Mesothelial cell of epicardium (in vitro differentiated cells): ENCODE measurements around the gene DNAJB4. TPM values are rescaled to one million over a fixed set of nuclear protein-coding genes. Genes with fewer than 3 reads are reported as not detected.

Source experiments
- DNase-seq, 2 experiments: peaks; one replicate each; pipeline ENCODE4 v3.0.0; 2021; ENCODE audit warnings: low spot score in 2 of 2; ENCODE audit not compliant: unreplicated experiment in 2 of 2
- H3K27ac Mint-ChIP-seq: 2 replicates; pipeline ENCODE4 v1.8.0; 2021; ENCODE audit warnings: mixed read lengths
- H3K27me3 Mint-ChIP-seq: 2 replicates; pipeline ENCODE4 v1.8.0; 2021; ENCODE audit warnings: low read depth, mixed read lengths
- H3K36me3 Mint-ChIP-seq: 2 replicates; pipeline ENCODE4 v1.8.0; 2021; ENCODE audit warnings: mixed read lengths
- H3K4me1 Mint-ChIP-seq: 2 replicates; pipeline ENCODE4 v1.8.0; 2021; ENCODE audit warnings: mixed read lengths
- H3K4me3 Mint-ChIP-seq: 2 replicates; pipeline ENCODE4 v1.8.0; 2021; ENCODE audit warnings: mild to moderate bottlenecking, moderate library complexity, mixed read lengths
- H3K9me3 Mint-ChIP-seq: 2 replicates; pipeline ENCODE4 v1.8.0; 2021; ENCODE audit warnings: mixed read lengths
- total RNA-seq: library from RNA; stranded (reverse); gene quantifications from 3 replicates; pipeline ENCODE4 v1.2.1, GENCODE V29; 2021
- TF ChIP-seq, protein P1 (sequence below): fragments of 200-600 bp; sonication (generic); IDR thresholded peaks from one replicate; pipeline ENCODE4 v1.5.0; 2021; ENCODE audit warnings: antibody characterized with exemption; ENCODE audit not compliant: unreplicated experiment

DNAJB4 gene
- total RNA-seq, 1 donor from 2014 or later = 48.0 TPM

DNA sequence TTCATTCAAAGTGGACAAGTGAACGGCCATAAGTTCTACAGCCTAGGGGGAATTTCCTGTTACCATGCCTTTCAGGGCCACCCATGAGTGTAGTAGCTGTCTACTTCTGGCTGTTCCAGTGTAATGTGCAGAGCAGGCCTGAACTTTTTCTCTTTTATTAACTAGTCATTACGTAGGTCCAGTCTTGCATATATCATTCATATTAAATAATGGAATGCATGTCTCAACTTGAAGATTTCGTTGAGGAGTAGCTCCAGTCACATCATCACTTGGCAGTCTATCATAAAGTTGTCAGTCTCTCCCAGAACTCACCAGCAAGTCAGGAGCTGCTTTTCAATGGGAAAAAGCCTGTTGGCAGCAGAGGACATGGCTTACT is 29.0 kb downstream of the DNAJB4 start:
- TF ChIP-seq, protein P1, sequence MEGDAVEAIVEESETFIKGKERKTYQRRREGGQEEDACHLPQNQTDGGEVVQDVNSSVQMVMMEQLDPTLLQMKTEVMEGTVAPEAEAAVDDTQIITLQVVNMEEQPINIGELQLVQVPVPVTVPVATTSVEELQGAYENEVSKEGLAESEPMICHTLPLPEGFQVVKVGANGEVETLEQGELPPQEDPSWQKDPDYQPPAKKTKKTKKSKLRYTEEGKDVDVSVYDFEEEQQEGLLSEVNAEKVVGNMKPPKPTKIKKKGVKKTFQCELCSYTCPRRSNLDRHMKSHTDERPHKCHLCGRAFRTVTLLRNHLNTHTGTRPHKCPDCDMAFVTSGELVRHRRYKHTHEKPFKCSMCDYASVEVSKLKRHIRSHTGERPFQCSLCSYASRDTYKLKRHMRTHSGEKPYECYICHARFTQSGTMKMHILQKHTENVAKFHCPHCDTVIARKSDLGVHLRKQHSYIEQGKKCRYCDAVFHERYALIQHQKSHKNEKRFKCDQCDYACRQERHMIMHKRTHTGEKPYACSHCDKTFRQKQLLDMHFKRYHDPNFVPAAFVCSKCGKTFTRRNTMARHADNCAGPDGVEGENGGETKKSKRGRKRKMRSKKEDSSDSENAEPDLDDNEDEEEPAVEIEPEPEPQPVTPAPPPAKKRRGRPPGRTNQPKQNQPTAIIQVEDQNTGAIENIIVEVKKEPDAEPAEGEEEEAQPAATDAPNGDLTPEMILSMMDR = no peak
- H3K9me3 Mint-ChIP-seq = no peaks in the 10 kb centered on the region
- H3K27ac Mint-ChIP-seq = no peak overlapping the region
- no peaks in the 10 kb centered on the region for H3K36me3 Mint-ChIP-seq
- H3K4me1 Mint-ChIP-seq = peaks cover 2% of the 10 kb centered on the region
- H3K27me3 Mint-ChIP-seq = peaks cover 3% of the 10 kb centered on the region
- DNase-seq = no peak
- H3K4me3 Mint-ChIP-seq = no peak overlapping the region

DNA sequence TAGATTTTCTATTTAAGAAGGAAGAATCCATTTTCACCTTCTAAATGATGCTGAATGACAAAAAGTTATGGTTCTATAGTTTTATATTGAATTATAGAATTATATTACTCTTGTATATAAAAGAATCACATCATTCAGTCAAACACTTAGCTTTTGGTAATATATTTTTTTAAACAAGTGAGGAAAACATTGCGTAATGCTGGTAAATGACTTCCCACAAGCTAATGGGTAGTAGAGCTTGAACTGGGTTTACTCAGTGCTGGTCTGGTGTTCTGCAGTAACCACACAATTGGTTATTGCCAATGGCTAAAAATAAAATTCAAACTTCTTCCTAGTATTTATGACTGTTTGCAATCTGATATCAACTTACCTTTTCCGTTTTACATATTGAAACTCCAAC is 30.4 kb downstream of the DNAJB4 start:
- Mint-ChIP-seq H3K4me3 (no peak overlapping the region), H3K4me1 (peaks cover 2% of the 10 kb centered on the region), H3K36me3 (no peaks in the 10 kb centered on the region), H3K27me3 (peaks cover 7% of the 10 kb centered on the region), H3K27ac (no peak overlapping the region), H3K9me3 (no peaks in the 10 kb centered on the region)
- TF ChIP-seq, protein P1 = no peak
- no peak for DNase-seq

DNA sequence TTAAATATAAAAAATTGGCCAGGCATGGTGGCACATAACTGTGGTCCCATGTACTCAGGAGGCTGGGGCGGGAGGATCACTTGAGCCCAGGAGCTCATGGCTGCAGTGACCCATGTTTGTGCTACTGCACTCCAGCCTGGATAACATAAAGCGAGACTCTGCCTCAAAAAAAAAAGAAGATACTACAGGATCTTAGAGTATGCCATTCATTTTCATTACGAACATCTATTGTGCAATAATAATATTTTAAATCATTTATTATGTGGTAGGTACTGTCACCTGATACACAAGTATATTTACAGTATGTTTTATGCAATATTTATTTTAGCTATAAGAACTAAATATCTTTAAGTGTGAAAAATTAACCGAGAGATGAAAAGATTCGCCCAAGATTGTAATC is 31.7 kb downstream of the DNAJB4 start:
- DNase-seq = no peak
- no peak overlapping the region for H3K27ac Mint-ChIP-seq
- TF ChIP-seq, protein P1 = no peak
- H3K4me1 Mint-ChIP-seq = peaks cover 2% of the 10 kb centered on the region
- H3K4me3 Mint-ChIP-seq = no peak overlapping the region
- H3K9me3 Mint-ChIP-seq = no peaks in the 10 kb centered on the region
- H3K36me3 Mint-ChIP-seq = no peaks in the 10 kb centered on the region
- peaks cover 15% of the 10 kb centered on the region for H3K27me3 Mint-ChIP-seq

DNA sequence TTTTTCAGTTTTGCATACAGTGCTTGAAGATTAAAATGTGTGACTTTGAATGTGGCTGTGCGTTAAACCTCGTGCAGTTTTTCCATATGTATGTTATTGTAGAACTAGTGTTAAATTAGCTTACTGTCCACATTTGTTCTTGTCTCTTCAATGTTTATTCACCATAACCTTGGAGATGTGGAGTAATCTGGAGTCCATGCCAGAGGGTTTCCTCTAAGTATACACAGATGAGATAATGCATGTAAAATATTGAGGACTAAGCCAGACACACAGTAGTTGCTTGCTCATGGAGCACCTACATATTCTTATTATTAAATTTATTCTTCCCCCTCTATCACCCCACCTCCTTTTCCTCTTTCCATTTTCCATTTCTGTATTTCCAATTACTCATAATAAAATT is 33.3 kb downstream of the DNAJB4 start:
- no peak for DNase-seq
- H3K4me1 Mint-ChIP-seq = peaks cover under 1% of the 10 kb centered on the region
- no peaks in the 10 kb centered on the region for H3K9me3 Mint-ChIP-seq
- TF ChIP-seq, protein P1 = no peak
- H3K36me3 Mint-ChIP-seq = no peaks in the 10 kb centered on the region
- no peak overlapping the region for H3K27ac Mint-ChIP-seq
- H3K4me3 Mint-ChIP-seq = no peak overlapping the region
- H3K27me3 Mint-ChIP-seq = peaks cover 23% of the 10 kb centered on the region

DNA sequence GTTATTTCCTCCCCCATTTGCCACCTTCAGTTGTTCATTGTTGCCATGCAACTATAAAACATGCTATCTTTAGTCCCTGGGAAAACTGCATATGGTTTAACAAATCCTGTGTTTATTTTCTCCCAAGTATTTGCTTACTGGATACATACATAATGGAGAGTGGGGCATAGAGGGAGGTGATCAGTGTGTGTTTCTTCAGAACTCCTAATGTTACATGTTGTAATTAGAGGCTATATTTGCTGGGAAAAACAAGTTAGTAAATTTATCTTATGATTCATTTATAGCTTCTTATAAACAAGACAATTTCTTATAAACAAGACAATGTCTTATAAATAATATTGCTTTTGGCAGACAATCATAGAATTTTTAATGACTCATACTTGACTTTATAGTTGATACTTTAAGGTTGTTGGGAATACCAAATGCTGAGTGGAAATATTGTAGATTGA is 33.8 kb downstream of the DNAJB4 start:
- Mint-ChIP-seq H3K36me3 (no peaks in the 10 kb centered on the region), H3K27me3 (peaks cover 28% of the 10 kb centered on the region), H3K27ac (no peak overlapping the region), H3K9me3 (no peaks in the 10 kb centered on the region), H3K4me1 (no peaks in the 10 kb centered on the region), H3K4me3 (no peak overlapping the region)
- TF ChIP-seq, protein P1 = no peak
- DNase-seq = no peak

DNA sequence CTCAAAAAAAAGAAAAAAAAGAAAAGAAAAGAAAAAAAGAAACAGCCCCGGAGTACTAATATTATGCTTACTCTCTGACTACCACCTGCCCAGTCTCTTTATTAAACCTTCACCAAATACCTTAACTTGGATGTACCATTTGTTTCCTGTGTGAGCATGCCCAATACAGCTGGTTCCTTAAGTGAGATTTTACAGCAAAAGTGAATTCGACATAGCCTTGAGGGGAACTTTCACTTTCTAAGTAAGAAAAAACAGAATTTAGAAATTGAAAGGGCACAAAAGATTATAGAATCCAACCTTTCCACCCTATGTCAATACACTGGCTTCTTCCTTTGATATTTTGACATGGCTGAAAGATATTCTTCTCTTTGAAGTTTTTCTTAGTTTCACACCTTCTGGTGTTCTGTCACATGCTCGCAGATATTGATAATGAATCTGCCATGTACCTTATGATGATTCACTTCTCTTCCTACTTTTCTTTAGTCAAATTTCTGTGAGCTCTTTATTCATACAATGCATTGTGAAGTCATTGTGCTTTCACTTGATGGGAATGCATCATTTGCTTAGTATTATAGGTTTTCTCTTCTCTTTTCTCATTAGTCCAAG is 35.8 kb downstream of the DNAJB4 start:
- H3K27ac Mint-ChIP-seq = no peak overlapping the region
- peaks cover 45% of the 10 kb centered on the region for H3K27me3 Mint-ChIP-seq
- TF ChIP-seq, protein P1 = no peak
- no peaks in the 10 kb centered on the region for H3K36me3 Mint-ChIP-seq
- no peak for DNase-seq
- peaks cover 2% of the 10 kb centered on the region for H3K4me1 Mint-ChIP-seq
- H3K4me3 Mint-ChIP-seq = no peak overlapping the region
- H3K9me3 Mint-ChIP-seq = no peaks in the 10 kb centered on the region
